CD1c-positive myeloid dendritic cell (primary cell): ENCODE measurements around the gene CTNNBL1.

ENCODE experiments used
- DNase-seq: peaks from one replicate; pipeline ENCODE4 v3.0.0-alpha.2; 2016; ENCODE audit errors: extremely low spot score

The CTNNBL1 gene

GRCh38 chr20:37878835-37879599 lies 185.2 kb downstream of the CTNNBL1 start:
- no peak for DNase-seq

GRCh38 chr20:37879843-37880242 lies 186.0 kb downstream of the CTNNBL1 start:
- DNase-seq, result no peak

- no peak for DNase-seq
Measured at GRCh38 chr20:37880726-37881591, 187.1 kb downstream of the CTNNBL1 start.

GRCh38 chr20:37881601-37882343 lies 187.9 kb downstream of the CTNNBL1 start:
- DNase-seq, result no peak

GRCh38 chr20:37882961-37883712 lies 189.3 kb downstream of the CTNNBL1 start:
- no peak for DNase-seq

GRCh38 chr20:37885042-37885441 lies 191.2 kb downstream of the CTNNBL1 start:
- no peak for DNase-seq

GRCh38 chr20:37885593-37886503 lies 192.0 kb downstream of the CTNNBL1 start:
- DNase-seq, result no peak

- DNase-seq, result peak; percentile 23
Measured at GRCh38 chr20:37886851-37887297, 193.0 kb downstream of the CTNNBL1 start.

GRCh38 chr20:37888641-37889040 lies 194.8 kb downstream of the CTNNBL1 start:
- no peak for DNase-seq

- no peak for DNase-seq
Measured at GRCh38 chr20:37890108-37890507, 196.3 kb downstream of the CTNNBL1 start.

- no peak for DNase-seq
Measured at GRCh38 chr20:37890643-37891042, 196.8 kb downstream of the CTNNBL1 start.

GRCh38 chr20:37892001-37892400 lies 198.2 kb downstream of the CTNNBL1 start:
- DNase-seq, result no peak

- DNase-seq, result no peak
Measured at GRCh38 chr20:37893566-37894241, 199.9 kb downstream of the CTNNBL1 start.

- no peak for DNase-seq
Measured at GRCh38 chr20:37894454-37894853, 200.6 kb downstream of the CTNNBL1 start.

GRCh38 chr20:37895166-37895565 lies 201.3 kb downstream of the CTNNBL1 start:
- no peak for DNase-seq

- no peak for DNase-seq
Measured at GRCh38 chr20:37896932-37897548, 203.2 kb downstream of the CTNNBL1 start.

- DNase-seq, result no peak
Measured at GRCh38 chr20:37898233-37899104, 204.6 kb downstream of the CTNNBL1 start.
